Liver (tissue), 9 donors: Measurements from ENCODE around the gene CHIC2. TPM values are rescaled to one million over a fixed set of nuclear protein-coding genes. Genes with fewer than 3 reads are reported as not detected.

Source experiments
- DNase-seq: peaks from one replicate; pipeline ENCODE4 v3.0.0-alpha.2; 2017; ENCODE audit warnings: low spot score
- H3K27ac ChIP-seq, 2 donors: one replicate each; pipeline ENCODE4 v1.7.0; 2013; ENCODE audit warnings: inconsistent platforms in 2 of 2, low read length in 2 of 2, control low read depth in 1 of 2, low read depth in 1 of 2, mild to moderate bottlenecking in 1 of 2
- H3K27me3 ChIP-seq, 4 donors: one replicate each; pipeline versions ENCODE4 v1.6.1 to v1.7.0; 2013; ENCODE audit warnings: low read length in 3 of 4, inconsistent platforms in 1 of 4, mild to moderate bottlenecking in 1 of 4, moderate library complexity in 1 of 4; ENCODE audit not compliant: control insufficient read depth in 4 of 4, insufficient read depth in 4 of 4
- H3K36me3 ChIP-seq, 4 donors: one replicate each; pipeline versions ENCODE4 v1.6.1 to v1.7.0; 2013; ENCODE audit warnings: low read length in 3 of 4, mild to moderate bottlenecking in 3 of 4, low read depth in 1 of 4, moderate library complexity in 1 of 4; ENCODE audit not compliant: control insufficient read depth in 4 of 4, insufficient read depth in 3 of 4
- H3K4me1 ChIP-seq, 4 donors: one replicate each; pipeline versions ENCODE4 v1.6.1 to v1.7.0; 2013; ENCODE audit warnings: low read length in 3 of 4, mild to moderate bottlenecking in 3 of 4, moderate library complexity in 1 of 4; ENCODE audit not compliant: control insufficient read depth in 4 of 4, insufficient read depth in 4 of 4
- H3K4me3 ChIP-seq, 3 donors: one replicate each; pipeline versions ENCODE4 v1.6.1 to v1.7.0; 2013; ENCODE audit warnings: low read length in 3 of 3, control low read depth in 1 of 3, low read depth in 1 of 3, mild to moderate bottlenecking in 1 of 3
- H3K9ac ChIP-seq, 2 donors: one replicate each; pipeline ENCODE4 v1.7.0; 2013; ENCODE audit warnings: low read length in 2 of 2, mild to moderate bottlenecking in 2 of 2, moderate library complexity in 2 of 2, control low read depth in 1 of 2, low read depth in 1 of 2
- H3K9me3 ChIP-seq, 4 donors: one replicate each; pipeline versions ENCODE4 v1.6.1 to v1.7.0; 2013; ENCODE audit warnings: low read length in 3 of 4; ENCODE audit not compliant: control insufficient read depth in 4 of 4
- EGR1 ChIP-seq, 2 donors: IDR thresholded peaks; 2 replicates each; pipeline ENCODE4 v1.6.1; 2016 to 2018; ENCODE audit warnings: antibody characterized with exemption in 2 of 2, low read depth in 2 of 2
- HNF4G ChIP-seq: IDR thresholded peaks from 2 replicates; pipeline ENCODE4 v1.6.1; 2016; ENCODE audit warnings: antibody characterized with exemption
- YY1 ChIP-seq: IDR thresholded peaks from 2 replicates; pipeline ENCODE4 v1.6.1; 2016; ENCODE audit warnings: antibody characterized with exemption, mild to moderate bottlenecking
- WGBS: extraction: QIAGEN DNeasy Blood & Tissue Kit; methylation state at CpG from one replicate; pipeline ENCODE4 v1.1.7; 2013; 5-methylcytosine and 5-hydroxymethylcytosine counted together
- polyA plus RNA-seq, 2 donors: library from polyadenylated mRNA; stranded (reverse) in 1 of 2; unstranded in 1 of 2; fragments of 200-250 nt in 1 of 2; fragments of >200 nt in 1 of 2; fragmentation: Nextera tagmentation in 1 of 2; extraction: Ambion mirVana in 1 of 2; gene quantifications; one replicate each; pipeline versions ENCODE4 v1.2.1 to v1.2.3, GENCODE V29; 2013 to 2015
- total RNA-seq, 2 donors: library from RNA; depleted of rRNA; stranded (reverse); fragments of >200 nt; gene quantifications; one replicate each; pipeline ENCODE4 v1.2.3, GENCODE V29; 2014
- TF ChIP-seq, protein P1 (sequence below): IDR thresholded peaks from 2 replicates; pipeline ENCODE4 v1.6.1; 2016; ENCODE audit warnings: antibody characterized with exemption, mild to moderate bottlenecking
- TF ChIP-seq, protein P2 (sequence below): fragments of 150-350 bp; IDR thresholded peaks from 2 replicates; pipeline ENCODE4 v1.5.1; 2017; ENCODE audit warnings: improper control_type of control experiment, low read depth, low read length; ENCODE audit not compliant: missing input control
- TF ChIP-seq, protein P3 (sequence below): IDR thresholded peaks from 2 replicates; pipeline ENCODE4 v1.6.1; 2016; ENCODE audit warnings: antibody characterized with exemption
- donor health status: healthy.
- donor health status: healthy.
- donor health status: healthy.
- donor health status: healthy.
- donor health status: healthy.

Gene CHIC2
- total and polyA plus RNA-seq, 4 donors: 9.3 to 26.2 (median 18.4) TPM

DNA sequence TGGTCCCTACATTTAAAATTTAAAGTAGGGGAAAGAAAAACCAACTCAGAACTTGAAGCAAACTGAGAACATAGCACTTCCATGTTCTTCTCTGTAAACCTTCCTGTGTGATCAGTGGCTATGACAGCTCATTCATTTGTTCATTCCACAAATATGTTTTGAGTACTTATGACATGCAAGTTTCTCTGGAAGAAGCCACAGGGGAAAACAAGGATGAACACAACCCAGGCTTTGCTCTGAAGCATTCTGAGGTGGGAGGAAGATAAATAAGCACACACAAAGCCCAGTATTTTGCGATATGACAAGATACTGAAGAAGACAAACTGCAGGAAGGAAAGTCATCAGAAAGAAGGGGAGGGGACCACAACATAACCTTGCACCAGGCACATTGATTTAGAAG is 96.4 kb downstream of the CHIC2 start (continued):
- TF ChIP-seq, protein P1, sequence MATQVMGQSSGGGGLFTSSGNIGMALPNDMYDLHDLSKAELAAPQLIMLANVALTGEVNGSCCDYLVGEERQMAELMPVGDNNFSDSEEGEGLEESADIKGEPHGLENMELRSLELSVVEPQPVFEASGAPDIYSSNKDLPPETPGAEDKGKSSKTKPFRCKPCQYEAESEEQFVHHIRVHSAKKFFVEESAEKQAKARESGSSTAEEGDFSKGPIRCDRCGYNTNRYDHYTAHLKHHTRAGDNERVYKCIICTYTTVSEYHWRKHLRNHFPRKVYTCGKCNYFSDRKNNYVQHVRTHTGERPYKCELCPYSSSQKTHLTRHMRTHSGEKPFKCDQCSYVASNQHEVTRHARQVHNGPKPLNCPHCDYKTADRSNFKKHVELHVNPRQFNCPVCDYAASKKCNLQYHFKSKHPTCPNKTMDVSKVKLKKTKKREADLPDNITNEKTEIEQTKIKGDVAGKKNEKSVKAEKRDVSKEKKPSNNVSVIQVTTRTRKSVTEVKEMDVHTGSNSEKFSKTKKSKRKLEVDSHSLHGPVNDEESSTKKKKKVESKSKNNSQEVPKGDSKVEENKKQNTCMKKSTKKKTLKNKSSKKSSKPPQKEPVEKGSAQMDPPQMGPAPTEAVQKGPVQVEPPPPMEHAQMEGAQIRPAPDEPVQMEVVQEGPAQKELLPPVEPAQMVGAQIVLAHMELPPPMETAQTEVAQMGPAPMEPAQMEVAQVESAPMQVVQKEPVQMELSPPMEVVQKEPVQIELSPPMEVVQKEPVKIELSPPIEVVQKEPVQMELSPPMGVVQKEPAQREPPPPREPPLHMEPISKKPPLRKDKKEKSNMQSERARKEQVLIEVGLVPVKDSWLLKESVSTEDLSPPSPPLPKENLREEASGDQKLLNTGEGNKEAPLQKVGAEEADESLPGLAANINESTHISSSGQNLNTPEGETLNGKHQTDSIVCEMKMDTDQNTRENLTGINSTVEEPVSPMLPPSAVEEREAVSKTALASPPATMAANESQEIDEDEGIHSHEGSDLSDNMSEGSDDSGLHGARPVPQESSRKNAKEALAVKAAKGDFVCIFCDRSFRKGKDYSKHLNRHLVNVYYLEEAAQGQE: no peak
- no peak for TF ChIP-seq HNF4G

DNA sequence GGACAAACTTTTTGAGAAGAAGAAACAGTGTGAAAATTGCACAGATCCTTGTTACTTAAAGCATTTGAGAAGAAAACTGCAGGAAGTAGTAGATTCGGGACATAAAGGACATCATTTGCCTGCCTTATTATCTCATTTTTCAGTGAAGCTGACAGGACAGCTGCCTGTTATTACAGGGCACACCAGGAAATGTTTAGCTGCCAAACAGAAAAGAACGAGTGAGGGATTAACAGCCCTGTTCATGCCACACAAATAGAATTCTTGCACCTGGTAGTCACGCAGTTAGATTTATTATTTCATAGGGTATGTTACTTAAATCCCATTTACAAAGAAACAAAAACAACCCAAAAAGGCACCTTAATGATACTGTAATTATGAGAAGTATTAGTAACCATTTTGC is 100.6 kb downstream of the CHIC2 start:
- no peak for DNase-seq
- Histone ChIP-seq H3K27ac (no peak overlapping the region), H3K36me3 (no peaks in the 10 kb centered on the region), H3K27me3 (no peaks in the 10 kb centered on the region), H3K4me3 (no peak overlapping the region), H3K9me3 (no peaks in the 10 kb centered on the region), H3K9ac (no peak overlapping the region), H3K4me1 (no peaks in the 10 kb centered on the region)
- 81% methylated on average over 3 of the region's 3 CpGs for WGBS
- TF ChIP-seq, protein P2, sequence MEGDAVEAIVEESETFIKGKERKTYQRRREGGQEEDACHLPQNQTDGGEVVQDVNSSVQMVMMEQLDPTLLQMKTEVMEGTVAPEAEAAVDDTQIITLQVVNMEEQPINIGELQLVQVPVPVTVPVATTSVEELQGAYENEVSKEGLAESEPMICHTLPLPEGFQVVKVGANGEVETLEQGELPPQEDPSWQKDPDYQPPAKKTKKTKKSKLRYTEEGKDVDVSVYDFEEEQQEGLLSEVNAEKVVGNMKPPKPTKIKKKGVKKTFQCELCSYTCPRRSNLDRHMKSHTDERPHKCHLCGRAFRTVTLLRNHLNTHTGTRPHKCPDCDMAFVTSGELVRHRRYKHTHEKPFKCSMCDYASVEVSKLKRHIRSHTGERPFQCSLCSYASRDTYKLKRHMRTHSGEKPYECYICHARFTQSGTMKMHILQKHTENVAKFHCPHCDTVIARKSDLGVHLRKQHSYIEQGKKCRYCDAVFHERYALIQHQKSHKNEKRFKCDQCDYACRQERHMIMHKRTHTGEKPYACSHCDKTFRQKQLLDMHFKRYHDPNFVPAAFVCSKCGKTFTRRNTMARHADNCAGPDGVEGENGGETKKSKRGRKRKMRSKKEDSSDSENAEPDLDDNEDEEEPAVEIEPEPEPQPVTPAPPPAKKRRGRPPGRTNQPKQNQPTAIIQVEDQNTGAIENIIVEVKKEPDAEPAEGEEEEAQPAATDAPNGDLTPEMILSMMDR: no peak
- TF ChIP-seq HNF4G (no peak), EGR1 (IDR thresholded peaks at IDR 0.05; ENCODE audit: low read depth in 2 of 2) (no peak)

DNA sequence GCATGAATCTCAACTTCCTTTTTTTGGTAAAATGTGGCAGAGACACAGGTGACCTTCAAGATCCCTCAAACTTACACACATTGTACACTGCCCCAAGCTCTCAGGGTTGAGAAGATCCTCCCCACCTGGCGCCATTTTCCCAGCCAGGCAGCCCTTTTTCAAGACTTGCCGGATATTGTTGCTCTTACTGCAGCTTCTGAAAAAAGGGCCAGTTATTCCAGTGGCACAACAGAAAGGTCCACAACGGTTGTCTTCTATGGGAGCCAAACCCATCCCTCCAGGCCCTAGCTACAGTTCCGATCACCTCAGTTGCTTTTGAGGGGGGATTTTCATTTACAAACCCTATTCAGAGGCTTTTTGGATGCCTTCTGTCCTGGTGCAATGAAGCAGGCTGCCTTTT is 101.1 kb downstream of the CHIC2 start:
- TF ChIP-seq YY1: no peak
- TF ChIP-seq, protein P3, sequence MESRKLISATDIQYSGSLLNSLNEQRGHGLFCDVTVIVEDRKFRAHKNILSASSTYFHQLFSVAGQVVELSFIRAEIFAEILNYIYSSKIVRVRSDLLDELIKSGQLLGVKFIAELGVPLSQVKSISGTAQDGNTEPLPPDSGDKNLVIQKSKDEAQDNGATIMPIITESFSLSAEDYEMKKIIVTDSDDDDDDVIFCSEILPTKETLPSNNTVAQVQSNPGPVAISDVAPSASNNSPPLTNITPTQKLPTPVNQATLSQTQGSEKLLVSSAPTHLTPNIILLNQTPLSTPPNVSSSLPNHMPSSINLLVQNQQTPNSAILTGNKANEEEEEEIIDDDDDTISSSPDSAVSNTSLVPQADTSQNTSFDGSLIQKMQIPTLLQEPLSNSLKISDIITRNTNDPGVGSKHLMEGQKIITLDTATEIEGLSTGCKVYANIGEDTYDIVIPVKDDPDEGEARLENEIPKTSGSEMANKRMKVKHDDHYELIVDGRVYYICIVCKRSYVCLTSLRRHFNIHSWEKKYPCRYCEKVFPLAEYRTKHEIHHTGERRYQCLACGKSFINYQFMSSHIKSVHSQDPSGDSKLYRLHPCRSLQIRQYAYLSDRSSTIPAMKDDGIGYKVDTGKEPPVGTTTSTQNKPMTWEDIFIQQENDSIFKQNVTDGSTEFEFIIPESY: no peak
- TF ChIP-seq, protein P1: no peak
- no peaks in the 10 kb centered on the region for H3K27me3 ChIP-seq
- H3K36me3 ChIP-seq: no peaks in the 10 kb centered on the region
- H3K4me3 ChIP-seq: no peak overlapping the region
- H3K9ac ChIP-seq: no peak overlapping the region
- no peaks in the 10 kb centered on the region for H3K4me1 ChIP-seq
- WGBS: 94% methylated on average over 4 of the region's 4 CpGs
- no peak overlapping the region for H3K27ac ChIP-seq
- H3K9me3 ChIP-seq: no peaks in the 10 kb centered on the region
- no peak for DNase-seq
